HG02798 (cell line): ENCODE results near the gene TMC1.

Experiments
- ATAC-seq: cut with Tn5 transposase; IDR thresholded peaks from one replicate; pipeline ENCODE4 v1.9.1; 2021; ENCODE audit warnings: mild to moderate bottlenecking; ENCODE audit not compliant: unreplicated experiment, poor library complexity

The TMC1 gene

DNA sequence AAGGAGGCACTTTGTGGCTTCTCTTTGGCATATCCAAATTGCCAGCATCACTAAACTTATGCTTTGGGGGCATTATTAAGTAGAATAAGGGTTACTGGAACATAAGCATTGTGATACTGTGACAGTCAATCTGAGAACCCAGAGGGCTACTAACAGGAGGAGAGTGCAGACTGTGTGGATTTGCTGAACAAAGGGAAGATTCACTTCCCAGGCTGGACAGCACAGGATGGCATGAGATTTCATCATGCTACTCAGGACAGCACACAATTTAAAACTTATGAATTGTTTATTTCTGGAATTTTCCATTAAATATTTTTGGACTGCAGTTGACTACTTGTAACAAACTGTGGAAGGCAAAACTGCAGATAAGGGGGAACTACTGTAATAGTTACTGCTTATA, 212.5 kb downstream of the TMC1 start:
- ATAC-seq = no peak

DNA sequence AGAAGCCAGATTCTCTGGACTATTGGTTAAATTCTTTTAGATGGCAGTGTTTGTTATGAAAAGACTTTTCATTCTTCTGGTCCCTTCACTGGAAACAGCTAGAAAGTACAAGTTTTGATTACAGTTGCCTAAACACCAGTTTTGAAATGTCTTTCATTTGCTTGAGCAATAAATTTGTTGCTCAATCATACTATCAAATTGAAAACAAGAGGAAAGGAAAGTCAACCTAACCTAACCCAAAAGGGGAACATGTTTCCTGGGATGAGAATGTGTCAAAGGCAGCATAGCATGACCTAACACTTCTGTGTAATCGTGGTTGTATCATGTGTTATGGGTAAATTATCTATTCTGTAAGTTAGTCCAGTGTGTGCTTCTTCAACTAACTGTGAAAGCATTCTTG, 213.2 kb downstream of the TMC1 start:
- no peak for ATAC-seq

GRCh38 chr9:72743836-72744235, 222.4 kb downstream of the TMC1 start:
- no peak for ATAC-seq

DNA sequence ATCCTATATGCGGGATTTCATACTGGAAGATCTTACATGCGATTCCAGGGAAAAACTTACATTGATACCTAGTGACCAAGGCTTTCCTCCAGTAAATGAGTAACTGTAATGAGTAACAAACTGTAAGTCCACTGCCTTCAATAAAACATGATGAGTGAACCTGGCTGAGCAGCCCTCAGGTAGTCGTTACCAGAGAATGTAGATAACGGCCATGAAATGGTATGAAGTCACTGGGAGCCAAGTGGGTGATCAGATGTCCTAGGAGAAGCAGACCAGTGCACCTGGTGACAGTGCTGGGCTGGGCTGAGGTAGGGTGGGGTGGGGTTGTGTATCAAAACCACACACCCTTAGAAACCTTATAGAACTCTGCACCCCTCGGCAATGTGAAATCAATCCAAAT, 227.9 kb downstream of the TMC1 start:
- no peak for ATAC-seq

GRCh38 chr9:72751541-72751940, 230.1 kb downstream of the TMC1 start:
- ATAC-seq = no peak

DNA sequence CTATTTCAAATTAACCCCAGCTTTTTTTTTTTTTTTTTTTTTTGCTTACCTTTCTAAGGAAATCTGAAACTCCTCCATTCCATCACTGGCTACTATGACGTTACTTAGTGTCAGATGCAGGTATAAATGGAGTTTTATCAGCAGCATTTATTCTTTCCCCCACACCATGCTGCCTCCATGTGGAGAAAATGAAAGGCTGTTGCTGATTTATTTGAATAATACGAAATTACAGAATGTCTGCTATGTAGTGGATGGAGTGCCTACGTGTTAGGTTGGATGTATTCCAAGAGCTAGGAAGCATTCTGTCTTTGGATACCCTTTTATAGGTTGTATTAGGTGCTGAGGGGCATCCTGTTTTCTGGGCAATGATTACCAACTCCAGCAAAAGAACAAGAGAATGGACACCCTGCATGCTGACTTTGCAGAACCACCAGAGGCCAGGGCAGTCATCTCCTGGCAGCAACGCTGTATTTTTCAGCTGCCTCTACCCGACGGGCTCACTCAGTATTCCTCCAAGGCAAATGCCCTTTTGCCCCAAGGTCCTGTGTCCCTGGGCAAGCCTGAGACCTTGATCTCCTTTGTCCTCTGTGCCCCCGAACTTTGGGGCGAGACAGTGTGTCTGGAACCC, 232.0 kb downstream of the TMC1 start:
- ATAC-seq = no peak

DNA sequence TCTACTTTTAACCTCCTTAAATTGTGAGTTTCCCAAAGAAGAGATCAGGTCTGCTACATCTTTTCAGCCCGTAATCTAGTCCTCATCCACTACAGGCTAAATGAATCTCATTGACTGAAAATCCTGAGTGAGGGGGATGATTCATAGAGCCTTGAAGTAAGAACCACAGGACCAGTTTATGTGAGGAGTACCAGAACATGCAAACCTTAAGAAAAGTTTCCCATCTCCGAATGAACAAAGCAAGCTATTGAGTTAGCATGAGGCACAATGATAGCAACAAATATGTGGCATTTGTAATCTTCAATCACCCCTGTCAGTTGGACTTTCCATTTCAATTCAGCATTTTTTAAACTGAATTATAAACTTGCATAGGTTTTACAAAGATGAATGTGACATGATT, 234.4 kb downstream of the TMC1 start:
- ATAC-seq = no peak

GRCh38 chr9:72758944-72759343, 237.5 kb downstream of the TMC1 start:
- ATAC-seq = no peak

GRCh38 chr9:72763022-72763421, 241.6 kb downstream of the TMC1 start:
- no peak for ATAC-seq

GRCh38 chr9:72769546-72769945, 248.1 kb downstream of the TMC1 start:
- ATAC-seq = no peak

GRCh38 chr9:72772661-72773060, 251.3 kb downstream of the TMC1 start:
- ATAC-seq = no peak

DNA sequence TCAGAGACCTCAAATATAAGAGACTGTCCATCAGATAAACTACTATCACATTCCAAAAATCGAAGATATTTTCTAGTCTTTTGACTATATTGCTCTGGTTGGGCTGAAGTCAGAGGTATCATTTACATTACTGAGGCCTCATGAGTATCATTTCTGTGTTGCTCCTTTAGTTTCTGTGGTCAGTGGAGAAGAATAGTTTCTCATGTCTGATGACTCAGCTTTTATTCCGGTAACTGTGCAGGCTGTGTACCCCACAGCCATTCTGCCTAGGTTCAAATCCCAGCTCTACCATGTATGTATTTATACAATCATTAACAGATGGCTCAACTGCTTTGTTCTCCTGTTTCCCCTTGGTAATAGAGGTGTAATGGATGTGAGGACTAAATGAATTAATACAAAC, 252.2 kb downstream of the TMC1 start:
- peak; percentile 66 for ATAC-seq

GRCh38 chr9:72775570-72775969, 254.2 kb downstream of the TMC1 start:
- no peak for ATAC-seq

DNA sequence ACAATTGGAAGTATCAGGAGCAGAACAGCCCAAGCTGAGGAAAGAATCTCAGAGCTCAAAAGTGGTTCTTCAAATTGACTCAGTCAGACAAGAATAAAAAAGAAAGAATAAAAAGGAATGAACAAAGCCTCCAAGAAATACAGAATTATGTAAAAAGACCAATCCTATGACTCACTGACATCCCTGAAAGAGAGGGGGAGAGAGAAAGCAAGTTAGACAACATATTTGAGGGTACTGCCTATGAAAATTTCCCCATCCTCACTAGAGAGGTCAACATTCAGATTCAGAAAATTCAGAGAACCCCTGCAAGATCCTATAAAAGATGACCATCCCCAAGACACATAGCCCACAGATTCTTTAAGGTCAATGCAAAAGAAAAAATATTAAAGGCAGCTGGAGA, 258.2 kb downstream of the TMC1 start:
- ATAC-seq = no peak

- no peak for ATAC-seq
These were observed 265.5 kb downstream of the TMC1 start for GRCh38 chr9:72786948-72787347.

DNA sequence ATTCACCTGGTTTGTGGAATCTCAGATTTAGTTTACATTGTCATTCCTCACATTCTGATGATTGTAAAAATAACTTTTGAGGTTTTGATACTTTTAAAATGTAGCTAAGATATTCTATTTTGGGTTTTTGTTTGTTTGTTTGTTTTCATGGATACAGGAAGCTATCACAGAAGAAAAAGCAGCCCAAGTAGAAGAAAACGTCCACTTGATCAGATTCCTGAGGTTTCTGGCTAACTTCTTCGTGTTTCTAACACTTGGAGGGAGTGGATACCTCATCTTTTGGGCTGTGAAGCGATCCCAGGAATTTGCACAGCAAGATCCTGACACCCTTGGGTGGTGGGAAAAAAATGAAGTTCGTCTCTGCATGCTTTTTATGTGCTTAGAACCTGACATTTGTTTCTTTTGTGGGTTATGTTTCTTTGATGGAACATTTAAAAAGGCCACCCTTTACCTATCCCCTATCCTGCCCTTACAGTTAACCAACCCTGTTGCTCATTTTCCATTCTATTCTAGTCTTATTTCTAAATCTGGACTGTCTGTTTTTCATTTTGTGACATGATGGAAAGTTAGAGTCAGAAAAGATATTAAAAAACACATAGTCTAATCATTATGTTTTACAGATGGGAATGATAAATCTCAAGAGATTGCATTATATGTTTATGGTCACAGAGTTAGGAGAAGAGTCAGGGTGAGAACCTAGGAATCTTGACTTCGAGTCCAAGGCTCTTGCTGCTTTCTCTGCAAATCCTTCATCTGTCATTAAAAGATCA, 267.7 kb downstream of the TMC1 start:
- ATAC-seq = no peak

DNA sequence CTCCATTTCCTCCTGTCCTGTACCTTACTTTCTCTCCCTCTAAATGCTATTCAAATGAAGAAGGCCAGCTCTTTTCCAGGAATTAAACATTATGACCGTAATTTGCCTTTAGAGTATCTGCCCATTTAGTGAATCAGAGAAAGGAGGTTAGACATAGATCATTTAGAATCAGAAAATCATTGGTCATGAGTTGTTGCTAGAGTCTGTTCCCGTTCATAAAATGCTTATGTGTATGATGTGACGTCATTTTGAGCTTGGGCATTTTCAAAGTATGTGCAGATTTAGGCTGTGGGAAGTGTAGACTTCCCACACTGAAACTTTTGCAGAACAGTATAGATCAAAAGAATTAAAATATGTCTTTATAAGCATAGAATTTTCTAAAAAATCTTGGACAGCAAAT, 268.5 kb downstream of the TMC1 start:
- no peak for ATAC-seq

DNA sequence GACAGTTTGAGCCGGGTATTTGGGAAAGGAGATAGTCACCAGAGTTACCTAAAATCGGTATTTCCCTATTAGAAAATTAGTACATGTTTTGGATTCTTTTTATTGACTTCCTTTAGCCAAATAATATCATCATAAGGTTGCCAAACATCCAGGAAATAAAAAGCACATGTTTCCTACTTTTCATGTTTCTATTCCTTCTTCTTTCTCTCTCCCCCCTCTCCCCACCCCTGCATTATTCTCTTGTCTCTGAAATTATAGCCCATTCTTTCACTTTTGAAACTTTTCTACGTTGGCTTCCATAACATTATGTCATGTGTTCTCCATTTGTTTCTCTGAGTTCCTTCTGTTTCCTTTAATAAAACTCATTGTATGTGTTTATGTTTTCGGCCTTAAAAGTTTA, 269.6 kb downstream of the TMC1 start:
- no peak for ATAC-seq

GRCh38 chr9:72791436-72791835, 270.0 kb downstream of the TMC1 start:
- ATAC-seq = no peak

GRCh38 chr9:72794946-72795345, 273.5 kb downstream of the TMC1 start:
- ATAC-seq = no peak

DNA sequence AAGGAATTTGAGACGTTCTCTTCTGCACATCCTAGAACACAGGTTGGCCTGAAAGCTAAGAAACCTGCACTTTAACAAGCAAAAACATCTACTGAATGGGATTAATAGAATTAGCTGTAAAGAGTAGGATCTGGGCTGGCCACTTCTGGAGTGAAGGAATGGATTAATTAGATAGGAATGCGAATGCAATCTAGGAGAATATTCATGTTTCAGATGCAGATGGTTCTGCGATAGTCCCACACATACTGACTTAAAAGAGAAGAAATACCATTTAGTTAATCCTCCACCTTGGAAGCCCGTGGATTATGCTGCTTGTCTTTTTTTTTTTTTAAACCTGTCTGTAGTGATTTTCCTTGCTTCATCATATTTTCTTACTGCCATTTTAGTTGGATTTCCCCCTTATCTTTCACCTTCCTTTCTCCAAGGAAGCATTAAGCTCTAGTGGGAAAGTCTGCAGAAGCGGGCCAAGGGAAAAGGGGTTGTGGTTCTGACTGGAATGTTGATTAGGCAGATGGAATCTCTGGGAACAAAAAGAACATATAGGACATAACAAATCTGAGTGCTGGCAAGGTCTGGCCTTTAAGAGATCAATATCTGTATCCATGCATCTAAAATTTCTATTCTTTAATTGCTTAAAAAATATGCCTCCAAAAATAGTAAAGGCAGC, 279.1 kb downstream of the TMC1 start:
- no peak for ATAC-seq

DNA sequence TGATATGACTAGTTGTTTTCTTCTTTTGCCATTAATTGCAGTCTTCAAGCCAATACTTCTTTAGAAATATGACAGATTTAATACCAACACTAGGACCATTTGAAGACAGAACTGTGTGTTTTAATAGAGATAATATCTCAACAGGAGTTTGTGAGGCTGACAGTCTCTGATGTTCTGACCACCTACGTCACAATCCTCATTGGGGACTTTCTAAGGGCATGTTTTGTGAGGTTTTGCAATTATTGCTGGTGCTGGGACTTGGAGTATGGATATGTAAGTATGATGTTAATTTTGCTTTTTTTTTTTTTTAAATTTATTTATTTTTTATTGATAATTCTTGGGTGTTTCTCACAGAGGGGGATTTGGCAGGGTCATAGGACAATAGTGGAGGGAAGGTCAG, 283.8 kb downstream of the TMC1 start:
- no peak for ATAC-seq
